Measurements from ENCODE around the gene PLD1.
"Not testable (repeated sequence)": the region's sequence is repeated elsewhere in the genome, so short reads cannot be mapped to it uniquely, and the experiment has no call there.

Gene PLD1

DNA sequence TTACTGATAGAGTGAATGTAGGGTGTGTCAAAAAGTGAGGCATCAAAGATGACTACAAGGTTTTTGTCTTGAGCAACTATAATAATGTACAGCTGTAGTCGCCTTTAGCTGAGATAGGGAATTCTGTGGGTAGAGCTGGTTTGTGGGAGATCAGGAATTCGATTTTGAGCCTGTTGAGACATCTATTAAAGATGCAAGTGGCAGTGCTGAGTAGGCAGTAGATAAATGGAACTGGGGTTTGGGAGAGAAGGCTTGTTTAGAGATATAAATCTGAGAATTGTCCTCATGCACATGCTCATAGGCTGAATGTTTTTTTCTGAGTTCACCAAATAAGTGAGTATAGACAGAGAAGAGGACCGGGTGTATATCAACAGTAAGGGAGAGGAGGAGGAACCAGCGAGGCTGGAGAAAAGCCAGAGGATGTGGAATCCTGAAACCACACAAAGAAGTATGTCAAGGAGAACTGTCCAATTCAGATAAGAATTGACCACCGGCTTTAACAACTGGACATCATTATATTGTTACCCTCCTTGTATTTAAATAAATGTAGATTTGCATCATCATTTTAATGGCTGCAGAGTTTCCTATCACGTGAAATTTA is 204.0 kb downstream of the PLD1 start:
- no peak for DNase-seq

GRCh38 chr3:171604370-171604769 is 205.9 kb downstream of the PLD1 start:
- no peak for DNase-seq

DNA sequence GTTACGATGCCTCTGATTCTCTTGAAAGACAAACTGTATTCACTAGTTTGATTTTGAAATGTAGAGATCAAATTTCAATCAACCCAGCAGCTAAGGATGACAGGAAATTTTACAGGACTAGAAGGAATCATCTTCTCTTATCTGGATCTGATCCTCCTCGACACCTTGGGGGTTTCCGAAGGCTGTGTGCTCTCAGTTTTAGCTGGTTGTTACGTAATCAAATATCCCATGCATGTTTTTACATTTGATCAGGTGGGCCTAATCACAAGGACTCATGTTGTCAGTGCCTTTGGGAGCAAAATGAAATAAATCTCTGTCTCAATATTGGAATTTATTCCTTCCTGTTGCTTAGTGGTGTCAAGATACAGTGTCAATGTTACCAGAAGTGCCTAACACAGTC is 208.2 kb downstream of the PLD1 start:
- no peak for DNase-seq

DNA sequence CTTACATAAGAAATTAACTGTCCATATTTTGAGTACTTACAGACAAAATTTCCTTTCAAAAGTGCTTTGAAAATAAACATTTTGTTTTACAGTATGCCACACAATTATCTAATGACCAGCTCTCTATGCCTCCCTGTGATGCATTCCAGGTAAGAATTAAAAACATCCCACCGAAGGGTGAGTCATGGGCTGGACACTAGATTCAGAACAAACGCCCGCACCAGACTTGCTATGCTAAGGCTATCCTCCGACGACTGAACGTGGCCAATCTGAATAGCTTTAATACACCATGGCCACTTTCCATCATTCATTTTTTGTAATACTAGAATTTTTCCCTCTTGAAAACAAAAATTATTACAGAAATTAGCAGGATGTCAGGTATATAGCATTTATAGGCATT is 210.3 kb downstream of the PLD1 start:
- no peak for DNase-seq

DNA sequence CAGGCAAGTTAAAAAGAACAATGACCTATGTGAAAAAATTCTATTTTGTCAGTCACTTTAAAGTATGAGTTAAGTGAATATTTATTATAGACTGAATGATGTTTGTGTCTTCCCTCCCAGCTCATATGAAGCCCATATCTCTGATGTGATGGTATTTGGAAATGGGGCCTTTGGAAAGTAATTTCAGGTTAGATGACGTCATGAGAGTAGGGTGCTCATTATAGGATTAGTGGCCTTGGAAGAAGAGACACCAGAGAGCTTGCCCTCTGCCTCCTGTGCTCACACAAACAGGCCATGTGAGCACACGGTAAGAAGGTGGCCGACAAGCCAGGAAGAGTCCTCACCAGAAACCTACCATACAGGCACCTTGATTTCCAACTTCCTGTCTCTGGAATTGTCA is 211.3 kb downstream of the PLD1 start:
- DNase-seq: no peak

- DNase-seq: no peak
Observed at GRCh38 chr3:171592786-171593185, 217.5 kb downstream of the PLD1 start.

- no peak for DNase-seq
Observed at GRCh38 chr3:171591070-171591469, 219.2 kb downstream of the PLD1 start.

DNA sequence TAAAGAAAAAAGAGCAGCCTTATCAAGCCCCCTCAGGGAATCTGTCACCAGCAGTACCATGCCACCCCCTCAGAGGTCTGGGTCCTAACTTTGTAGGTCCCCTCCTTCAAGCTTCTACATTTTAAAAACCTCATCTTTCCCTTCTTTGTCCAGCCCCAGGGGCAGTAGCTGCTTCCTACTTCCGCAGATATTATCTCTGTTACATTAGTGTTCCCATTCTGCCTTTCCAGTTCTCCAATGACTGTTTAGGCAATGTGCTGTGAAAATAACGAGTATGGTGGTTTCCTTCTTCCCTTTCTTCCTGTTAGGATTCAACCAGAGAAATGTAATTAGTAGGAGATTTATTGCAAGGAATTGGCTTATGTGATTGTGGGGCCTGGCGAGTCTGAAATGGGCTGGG is 224.0 kb downstream of the PLD1 start:
- no peak for DNase-seq

DNA sequence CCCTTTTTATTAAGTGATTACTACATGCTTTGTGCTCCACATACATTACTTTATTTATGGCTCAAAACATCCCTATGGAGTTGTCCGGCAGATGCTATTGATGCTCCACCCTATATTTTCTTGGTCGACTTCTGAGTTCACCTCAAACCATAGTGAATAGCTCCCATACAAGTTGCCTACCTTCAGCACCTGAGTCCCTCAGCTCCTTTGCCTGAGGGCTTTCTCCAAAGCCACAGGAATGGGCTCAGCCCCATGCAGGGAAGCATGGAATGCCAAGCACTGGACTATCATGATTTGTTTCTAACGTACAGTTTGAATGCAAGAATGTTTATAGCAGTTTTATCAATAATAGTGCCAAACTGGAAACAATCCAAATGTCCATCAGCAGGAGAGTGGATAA is 225.2 kb downstream of the PLD1 start:
- DNase-seq: no peak

- no peak for DNase-seq
Observed at GRCh38 chr3:171584100-171584499, 226.2 kb downstream of the PLD1 start.

- DNase-seq: no peak
Observed at GRCh38 chr3:171574556-171575240, 235.6 kb downstream of the PLD1 start.

DNA sequence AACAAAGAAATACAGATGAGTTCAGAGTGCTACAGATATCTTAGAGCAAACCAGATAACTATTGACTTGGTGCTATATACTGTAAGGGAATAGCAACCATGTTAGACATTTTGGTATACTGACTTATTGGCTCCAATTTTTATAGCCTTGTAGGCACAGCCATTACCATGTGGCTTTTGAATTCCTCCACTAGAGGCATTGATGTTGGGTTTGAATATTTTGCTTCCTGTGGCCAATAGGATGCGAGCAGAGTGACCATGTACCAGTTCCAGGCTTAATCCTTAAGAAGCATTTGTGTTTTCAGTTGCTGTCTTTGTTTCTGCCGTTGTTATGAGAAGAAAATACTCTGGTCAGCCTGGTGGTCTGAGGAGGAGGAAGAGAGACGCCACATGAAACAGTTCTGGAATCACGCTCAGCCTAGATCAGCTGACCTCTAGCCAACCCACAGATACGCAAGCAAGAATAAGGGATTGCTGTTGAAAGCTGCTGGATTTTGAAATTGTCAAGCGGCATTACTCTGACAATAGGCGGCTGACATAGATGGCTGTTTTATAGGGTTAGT is 240.6 kb downstream of the PLD1 start:
- DNase-seq: no peak

- no peak for DNase-seq
Observed at GRCh38 chr3:171568766-171569165, 241.5 kb downstream of the PLD1 start.

- DNase-seq: no peak
Observed at GRCh38 chr3:171566803-171567422, 243.4 kb downstream of the PLD1 start.

DNA sequence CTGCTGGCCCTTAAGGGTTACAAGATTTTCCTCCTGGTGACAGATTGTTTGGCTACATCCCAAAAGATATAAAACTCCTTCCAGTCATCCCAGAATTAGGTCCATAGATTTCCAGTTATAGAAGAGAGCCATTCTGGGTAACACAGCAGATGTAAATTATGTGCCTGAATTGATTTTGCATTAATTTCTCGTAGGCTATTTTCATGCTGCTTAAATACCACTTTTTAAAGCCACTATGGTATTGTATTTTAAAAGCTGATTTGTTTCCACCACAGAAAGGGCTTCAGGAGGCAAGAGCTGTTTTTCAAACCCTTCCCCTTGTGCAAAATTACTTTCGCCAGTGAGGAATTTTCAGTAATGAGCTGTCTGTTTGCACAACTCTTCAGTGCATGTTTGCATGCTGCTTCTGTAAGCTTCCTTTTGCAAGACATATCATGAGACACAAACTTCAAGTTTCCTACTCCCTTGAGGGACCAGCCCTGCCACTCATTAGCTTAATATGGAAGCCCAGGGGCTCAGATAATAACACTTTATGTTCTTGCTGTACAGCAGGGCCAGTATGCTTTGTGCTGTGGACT is 244.7 kb downstream of the PLD1 start:
- no peak for DNase-seq

- DNase-seq: no peak
Observed at GRCh38 chr3:171564748-171565480, 245.4 kb downstream of the PLD1 start.

- no peak for DNase-seq
Observed at GRCh38 chr3:171563298-171563697, 247.0 kb downstream of the PLD1 start.

GRCh38 chr3:171562459-171562858 is 247.8 kb downstream of the PLD1 start:
- not testable (repeated sequence) for DNase-seq

DNA sequence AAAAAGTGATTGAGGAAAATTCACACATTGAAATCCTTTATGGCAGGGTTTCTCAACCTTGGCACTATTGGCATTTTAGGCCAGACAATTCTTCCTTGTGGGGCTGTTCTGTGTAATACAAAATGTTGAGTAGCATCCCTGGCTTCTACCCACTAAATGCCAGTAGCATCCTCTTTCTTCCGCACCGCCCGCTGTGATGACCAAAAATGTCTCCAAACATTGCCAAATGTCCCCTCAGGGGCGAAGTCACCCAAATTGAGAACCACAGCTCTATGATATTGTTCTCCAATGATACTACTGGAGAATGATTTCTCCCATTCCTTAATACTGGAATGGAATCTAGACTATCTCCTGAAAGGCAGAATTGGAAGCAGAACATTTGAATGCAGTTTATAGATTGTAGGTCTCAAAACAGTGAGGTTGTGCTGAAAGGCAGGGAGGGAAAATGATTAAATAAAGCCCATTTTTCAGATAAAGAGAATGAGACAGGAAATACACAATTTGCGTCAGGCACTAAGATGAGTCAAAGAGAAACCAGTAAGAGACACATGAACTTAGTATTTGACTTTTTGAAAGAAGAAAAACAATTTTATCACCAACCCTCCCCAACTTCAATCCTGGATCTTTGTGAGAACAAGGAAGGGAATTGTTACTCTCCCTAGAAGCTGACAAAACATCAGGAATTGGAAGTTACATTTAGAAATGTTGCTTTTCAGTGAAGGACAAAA is 248.5 kb downstream of the PLD1 start:
- no peak for DNase-seq

DNA sequence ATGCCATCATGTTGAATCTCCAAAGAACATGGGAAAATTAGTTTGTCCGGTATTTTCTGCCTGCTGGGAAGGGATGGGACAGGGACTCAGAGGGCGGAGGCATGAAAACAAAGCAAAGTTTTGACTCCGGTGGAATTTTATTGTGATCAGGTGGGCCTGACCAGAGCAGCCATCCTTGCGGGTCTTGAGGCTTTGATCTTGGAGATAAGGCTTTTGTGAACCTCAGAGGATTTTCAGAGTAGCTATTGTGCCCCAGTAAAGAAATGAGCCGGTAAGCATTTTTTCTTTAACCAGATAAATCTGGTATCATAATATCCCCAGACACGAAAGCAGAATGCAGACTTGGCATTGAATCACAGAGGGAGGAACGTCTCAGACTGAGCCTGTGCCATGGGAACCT is 250.7 kb downstream of the PLD1 start:
- DNase-seq: no peak

- no peak for DNase-seq
Observed at GRCh38 chr3:171558188-171558696, 252.0 kb downstream of the PLD1 start.

DNA sequence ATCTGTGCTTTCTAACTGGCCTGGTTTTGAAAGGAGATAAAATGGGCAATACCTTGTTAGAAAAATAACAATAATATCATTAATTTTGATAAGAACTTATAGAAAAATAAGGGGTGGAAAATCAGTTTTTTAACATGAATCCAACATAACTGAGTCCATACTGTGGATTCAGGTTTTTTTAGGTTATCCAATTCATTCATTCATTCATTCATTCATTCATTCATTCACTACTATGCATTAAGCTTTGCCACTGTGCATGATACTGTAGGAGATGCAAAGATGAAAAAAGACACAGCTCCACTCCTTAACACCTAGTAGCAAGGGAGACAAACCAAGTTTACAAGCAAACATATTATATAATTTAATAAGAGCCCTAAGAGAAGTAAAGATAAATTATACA is 253.1 kb downstream of the PLD1 start:
- no peak for DNase-seq
